Activated CD4-positive, alpha-beta T cell treated with anti-CD3 and anti-CD28 coated beads for 36 hours (primary cell): ENCODE data around the gene INSL6. TPM values are rescaled to one million over a fixed set of nuclear protein-coding genes. Genes with fewer than 3 reads are reported as not detected.

Source experiments
- ATAC-seq: fragments of 200-7000 bp; cut with Tn5 transposase; one replicate; pipeline ENCODE4 v1.10.0; 2021; ENCODE audit warnings: mild to moderate bottlenecking, moderate library complexity
- CTCF ChIA-PET: fragments of 350-600 bp; sonication (Branson Sonifier 250); formaldehyde crosslinking; loops from one replicate; lab custom pipeline; 2021; ENCODE audit warnings: antibody characterized with exemption; lab: Charles Lee
- POLR2A ChIA-PET: fragments of 350-600 bp; sonication (Branson Sonifier 250); formaldehyde crosslinking; loops from one replicate; lab custom pipeline; 2021; ENCODE audit warnings: antibody characterized with exemption, inconsistent platforms; lab: Charles Lee
- DNase-seq: peaks from one replicate; pipeline ENCODE4 v3.0.0-alpha.2; 2020
- H3K27ac Mint-ChIP-seq: one replicate; pipeline ENCODE4 v1.8.0; 2021; ENCODE audit warnings: mixed read lengths
- H3K27me3 Mint-ChIP-seq: one replicate; pipeline ENCODE4 v1.8.0; 2021; ENCODE audit warnings: mixed read lengths
- H3K36me3 Mint-ChIP-seq: one replicate; pipeline ENCODE4 v1.8.0; 2021; ENCODE audit warnings: low read depth, mixed read lengths
- H3K4me1 Mint-ChIP-seq: one replicate; pipeline ENCODE4 v1.8.0; 2021; ENCODE audit warnings: mixed read lengths
- H3K4me3 Mint-ChIP-seq: one replicate; pipeline ENCODE4 v1.8.0; 2021; ENCODE audit warnings: mild to moderate bottlenecking, moderate library complexity, mixed read lengths
- H3K9me3 Mint-ChIP-seq: one replicate; pipeline ENCODE4 v1.8.0; 2021; ENCODE audit warnings: low read depth, mixed read lengths
- intact Hi-C, 2 experiments: fragments of 100-400 bp; cut with DNase I in 1 of 2; cut with micrococcal nuclease in 1 of 2; formaldehyde crosslinking; loops; one replicate each; pipeline versions ENCODE4 v1.14.2 to v1.15.1; 2022 to 2024; cut with DNase I, micrococcal nuclease
- total RNA-seq, 2 experiments: library from RNA; stranded (reverse); gene quantifications; one replicate each; pipeline ENCODE4 v1.2.3, GENCODE V29; 2021

INSL6 gene, protein sequence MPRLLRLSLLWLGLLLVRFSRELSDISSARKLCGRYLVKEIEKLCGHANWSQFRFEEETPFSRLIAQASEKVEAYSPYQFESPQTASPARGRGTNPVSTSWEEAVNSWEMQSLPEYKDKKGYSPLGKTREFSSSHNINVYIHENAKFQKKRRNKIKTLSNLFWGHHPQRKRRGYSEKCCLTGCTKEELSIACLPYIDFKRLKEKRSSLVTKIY
- not detected for total RNA-seq

DNA sequence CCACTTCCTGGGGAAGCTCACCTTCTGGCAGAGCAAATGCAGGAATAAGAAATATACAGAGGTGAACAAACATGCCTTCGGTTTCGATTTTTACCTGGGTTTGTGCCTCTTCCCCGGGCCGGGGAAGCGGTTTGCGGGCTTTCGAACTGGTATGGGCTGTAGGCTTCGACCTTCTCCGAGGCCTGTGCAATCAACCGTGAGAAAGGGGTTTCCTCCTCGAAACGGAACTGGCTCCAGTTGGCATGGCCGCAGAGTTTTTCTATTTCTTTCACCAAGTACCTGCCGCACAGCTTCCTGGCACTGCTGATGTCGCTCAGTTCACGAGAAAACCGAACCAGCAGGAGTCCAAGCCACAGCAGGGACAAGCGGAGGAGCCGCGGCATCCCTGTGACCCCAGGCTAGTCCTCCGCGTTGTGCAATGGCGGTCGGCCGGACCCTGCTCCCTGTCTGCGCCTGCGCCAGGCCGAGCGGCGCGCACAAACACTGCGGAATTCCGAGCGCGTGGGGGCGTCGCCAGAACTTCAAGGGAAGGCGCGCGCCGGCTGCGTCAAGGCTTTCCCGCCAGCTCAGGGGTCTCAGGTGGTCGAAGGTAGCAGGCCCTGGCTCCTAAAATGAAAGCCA, at the start of gene INSL6:
INSL6 (minus strand) TSS at position 420 of the 621 bp plus-strand sequence; CDS start at position 383, 37 bp downstream.
- ChIA-PET POLR2A (interaction anchor here (0.7 kb wide), 1 partner anchor 274 kb away, joined by 5 read pairs; no protein-coding TSS in a partner anchor), CTCF (interaction anchor here (0.5 to 3.9 kb wide), 22 partner anchors 9 to 842 kb away, joined by 3 to 34 read pairs (median 4); partner anchors contain the start of genes CD274 and INSL4)
- ATAC-seq (no peak), DNase-seq (no peak)
- Mint-ChIP-seq H3K4me3 (no peak within 1 kb of the TSS), H3K36me3 (no peaks in the 10 kb centered on the region), H3K4me1 (peaks cover 17% of the 10 kb centered on the region), H3K27ac (no peak within 1 kb of the TSS), H3K9me3 (no peaks in the 10 kb centered on the region), H3K27me3 (no peaks in the 10 kb centered on the region)
- intact Hi-C loops, result loop anchor here (5.0 to 10.0 kb wide), 2 partner anchors 423 to 431 kb away; no protein-coding TSS in a partner anchor

DNA sequence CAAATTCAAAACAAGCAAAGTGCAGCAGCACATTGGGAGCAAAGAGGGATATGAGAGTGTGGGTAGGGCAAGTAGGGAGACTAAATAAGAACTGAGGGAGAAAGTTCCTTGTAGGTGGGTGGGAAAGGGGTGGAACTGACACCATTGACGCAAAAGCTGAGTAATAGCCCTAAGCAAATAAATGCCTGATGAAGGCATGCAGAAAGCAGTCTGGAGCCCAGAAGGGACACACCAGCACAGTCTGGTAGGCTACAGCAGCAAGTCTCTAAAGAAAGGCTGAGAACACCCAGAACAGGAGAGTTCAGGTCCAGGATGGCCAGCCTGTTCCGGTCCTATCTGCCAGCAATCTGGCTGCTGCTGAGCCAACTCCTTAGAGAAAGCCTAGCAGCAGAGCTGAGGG, 45.8 kb upstream of the INSL6 start, which contains the start of gene INSL4:
INSL4 (plus strand) TSS at position 208 of the 400 bp plus-strand sequence; CDS start at position 313, 105 bp downstream.
- no peaks in the 10 kb centered on the region for H3K36me3 Mint-ChIP-seq
- H3K4me3 Mint-ChIP-seq, result no peak within 1 kb of the TSS
- DNase-seq (no peak), ATAC-seq (no peak)
- ChIA-PET CTCF (interaction anchor here (0.6 to 1.1 kb wide), 2 partner anchors 45 to 47 kb away, joined by 3 read pairs; no protein-coding TSS in a partner anchor), POLR2A (no interaction called here)
- no peaks in the 10 kb centered on the region for H3K9me3 Mint-ChIP-seq
- intact Hi-C loops, result no loop called here
- H3K27me3 Mint-ChIP-seq, result no peaks in the 10 kb centered on the region
- H3K27ac Mint-ChIP-seq, result no peak within 1 kb of the TSS
- no peaks in the 10 kb centered on the region for H3K4me1 Mint-ChIP-seq

DNA sequence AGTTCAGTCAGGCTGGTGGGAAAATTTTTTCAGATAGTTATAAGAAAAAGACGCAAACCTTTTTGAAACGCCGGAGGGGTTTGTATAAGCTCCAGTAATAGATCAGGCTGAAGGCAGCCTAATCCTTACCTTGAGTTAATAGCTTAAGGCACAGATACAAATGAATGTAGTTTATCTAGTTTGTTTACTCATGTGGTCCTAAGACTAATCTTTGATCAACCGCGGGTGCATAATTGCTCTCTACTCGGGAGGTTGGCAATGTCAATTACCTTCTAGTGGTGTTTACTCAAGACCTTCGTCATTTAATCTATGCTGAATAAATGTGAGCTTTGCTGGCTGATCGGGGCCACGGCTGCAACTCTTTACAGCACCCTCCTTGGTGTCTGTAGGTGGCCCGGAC, 45.1 kb upstream of the INSL6 start:
- ATAC-seq, result no peak
- no peaks in the 10 kb centered on the region for H3K9me3 Mint-ChIP-seq
- H3K4me3 Mint-ChIP-seq, result no peak overlapping the region
- ChIA-PET CTCF (no interaction called here), POLR2A (no interaction called here)
- no peaks in the 10 kb centered on the region for H3K4me1 Mint-ChIP-seq
- no peaks in the 10 kb centered on the region for H3K36me3 Mint-ChIP-seq
- no peak overlapping the region for H3K27ac Mint-ChIP-seq
- no peaks in the 10 kb centered on the region for H3K27me3 Mint-ChIP-seq
- intact Hi-C loops, result no loop called here
- no peak for DNase-seq

DNA sequence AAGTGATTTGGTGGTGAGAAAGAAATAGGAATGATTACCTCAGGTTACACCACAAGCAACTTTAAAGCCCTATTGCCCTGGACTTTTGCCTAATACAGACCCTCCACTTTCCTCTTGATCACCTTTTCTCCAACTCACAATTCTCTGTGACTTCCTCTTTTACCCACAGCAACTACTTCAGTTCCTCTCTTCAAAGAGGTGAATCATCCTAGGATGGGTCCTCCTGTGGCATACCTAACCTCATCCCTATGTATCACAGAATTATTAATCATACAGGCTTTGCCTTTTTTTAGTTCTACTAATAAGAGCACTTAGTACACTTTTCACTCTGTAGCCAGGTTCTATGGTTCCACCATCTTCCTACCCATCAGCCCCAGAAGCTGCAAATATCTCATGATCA, 19.6 kb upstream of the INSL6 start:
- POLR2A ChIA-PET, result no interaction called here
- H3K36me3 Mint-ChIP-seq, result no peaks in the 10 kb centered on the region
- ATAC-seq, result peak; percentile 57
- H3K27me3 Mint-ChIP-seq, result no peaks in the 10 kb centered on the region
- intact Hi-C loops, result no loop called here
- H3K27ac Mint-ChIP-seq, result no peak overlapping the region
- peaks cover 5% of the 10 kb centered on the region for H3K9me3 Mint-ChIP-seq
- CTCF ChIA-PET, result no interaction called here
- peaks cover 6% of the 10 kb centered on the region for H3K4me1 Mint-ChIP-seq
- no peak for DNase-seq
- no peak overlapping the region for H3K4me3 Mint-ChIP-seq

DNA sequence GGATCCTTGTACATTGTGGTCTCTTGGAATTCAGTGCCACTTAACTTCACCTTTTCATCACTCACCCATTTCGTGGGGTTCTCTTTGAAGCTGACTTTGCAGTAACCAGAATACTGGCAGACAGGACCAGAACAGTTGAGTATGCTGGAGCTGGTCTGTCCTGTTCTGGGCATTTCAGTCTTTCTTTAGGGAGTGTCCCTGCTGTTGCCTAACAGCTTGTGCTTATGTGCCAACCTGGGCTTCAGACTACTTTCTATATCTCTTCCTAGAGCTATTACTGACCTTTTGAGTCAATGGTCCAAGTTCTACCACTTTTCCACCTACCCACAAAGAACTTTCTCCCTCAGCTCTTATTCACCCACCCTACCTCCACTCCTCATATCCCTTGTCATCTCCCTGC, 10.0 kb upstream of the INSL6 start:
- intact Hi-C loops, result no loop called here
- Mint-ChIP-seq H3K9me3 (no peaks in the 10 kb centered on the region), H3K36me3 (no peaks in the 10 kb centered on the region), H3K4me1 (no peaks in the 10 kb centered on the region), H3K27me3 (peaks cover 2% of the 10 kb centered on the region), H3K4me3 (no peak overlapping the region), H3K27ac (no peak overlapping the region)
- POLR2A ChIA-PET, result no interaction called here
- no peak for ATAC-seq
- DNase-seq, result no peak
- CTCF ChIA-PET, result interaction anchor here (0.9 to 1.7 kb wide), 3 partner anchors 9 to 405 kb away, joined by 3 to 6 read pairs (median 4); no protein-coding TSS in a partner anchor

DNA sequence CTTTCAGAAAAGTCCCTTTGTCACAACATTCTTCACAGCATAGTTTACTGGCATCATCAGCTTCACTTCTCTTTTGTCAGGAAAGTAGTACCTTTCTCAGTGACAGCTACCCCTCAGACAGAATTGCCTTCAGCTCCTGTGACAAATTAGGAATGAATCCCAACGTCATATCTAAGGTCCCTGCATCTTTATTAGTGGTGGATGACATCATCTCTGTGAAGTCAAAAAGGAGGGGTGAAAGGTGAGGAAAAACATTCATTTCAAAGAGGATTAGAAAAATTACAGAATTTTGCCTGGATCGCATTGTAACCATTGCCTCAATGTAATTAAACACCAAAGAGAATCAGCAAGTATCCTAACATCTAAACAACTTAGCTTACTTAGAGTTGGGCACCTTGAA, 7.9 kb upstream of the INSL6 start:
- Mint-ChIP-seq H3K27me3 (no peaks in the 10 kb centered on the region), H3K36me3 (no peaks in the 10 kb centered on the region), H3K4me3 (no peak overlapping the region), H3K9me3 (no peaks in the 10 kb centered on the region), H3K4me1 (no peaks in the 10 kb centered on the region), H3K27ac (no peak overlapping the region)
- intact Hi-C loops, result no loop called here
- ChIA-PET CTCF (interaction anchor here (1.2 kb wide), 1 partner anchor 402 kb away, joined by 3 read pairs; no protein-coding TSS in a partner anchor), POLR2A (no interaction called here)
- ATAC-seq, result no peak
- DNase-seq, result no peak

DNA sequence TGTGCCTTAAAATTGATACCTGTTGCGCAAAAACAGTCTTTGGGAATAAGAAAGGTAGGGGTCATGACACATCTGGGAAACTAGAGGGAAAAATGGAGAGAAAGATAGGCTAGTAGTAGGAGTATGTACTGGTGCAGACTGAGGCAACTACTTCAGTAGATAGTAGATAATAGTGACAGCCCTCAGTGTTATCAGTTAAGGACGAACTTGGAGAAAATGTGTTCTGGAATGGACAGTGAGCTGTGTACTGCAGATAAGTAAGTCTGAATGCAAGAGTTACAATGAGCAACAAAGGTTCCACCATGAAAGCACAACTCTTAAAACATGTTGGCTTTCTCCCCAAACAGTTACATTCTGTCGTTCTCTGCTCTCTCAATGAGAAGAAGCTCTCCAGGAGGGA, 6.5 kb upstream of the INSL6 start:
- Mint-ChIP-seq H3K9me3 (no peaks in the 10 kb centered on the region), H3K4me3 (no peak overlapping the region), H3K27me3 (no peaks in the 10 kb centered on the region), H3K4me1 (peaks cover 2% of the 10 kb centered on the region), H3K27ac (no peak overlapping the region), H3K36me3 (no peaks in the 10 kb centered on the region)
- CTCF ChIA-PET, result interaction anchor here (1.2 kb wide), 1 partner anchor 403 kb away, joined by 3 read pairs; no protein-coding TSS in a partner anchor
- POLR2A ChIA-PET, result no interaction called here
- no peak for DNase-seq
- ATAC-seq, result no peak
- intact Hi-C loops, result no loop called here

DNA sequence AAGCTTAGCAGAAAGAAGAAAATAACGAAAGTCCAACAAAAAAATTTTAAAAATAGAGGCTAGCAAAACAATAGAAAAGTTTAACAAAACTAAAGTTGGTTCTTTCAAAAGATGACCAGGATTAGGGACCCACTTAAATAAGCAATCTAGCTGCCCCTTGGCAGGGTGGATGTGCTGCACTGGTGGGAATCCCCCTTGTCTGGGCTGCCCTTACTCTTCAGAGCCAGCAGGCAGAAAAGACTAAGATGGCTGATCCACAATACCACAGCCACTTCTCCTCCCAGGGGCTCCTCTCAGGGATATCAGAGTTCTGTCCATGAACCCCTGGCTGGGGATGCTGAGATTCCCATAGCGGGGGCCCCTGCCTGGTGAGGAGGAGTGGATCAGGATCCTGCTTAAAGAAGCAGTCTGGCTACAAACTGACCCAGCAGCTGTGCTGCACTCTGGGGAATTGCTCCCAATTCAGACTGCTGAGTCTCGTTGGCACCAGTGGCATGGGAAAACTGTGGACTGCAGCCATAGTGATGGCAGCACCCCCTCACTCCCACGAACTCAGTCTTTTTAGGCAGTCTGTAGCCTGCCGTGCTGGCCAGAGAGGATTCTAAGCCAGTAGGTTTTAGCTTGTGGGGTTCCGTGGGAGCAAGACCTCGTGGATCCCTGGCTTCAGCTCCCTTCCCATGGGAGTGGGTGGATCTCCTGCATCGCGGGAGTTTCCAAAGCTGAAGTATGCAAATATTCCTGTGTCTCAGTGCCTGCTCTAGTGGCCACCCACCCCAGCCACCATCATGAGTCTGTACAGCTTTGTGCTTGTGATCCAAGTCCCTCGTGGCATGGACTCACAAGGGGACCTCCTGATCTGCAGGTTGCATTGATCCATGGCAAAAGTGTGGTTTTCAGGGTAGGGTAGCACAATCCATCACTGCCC, 2.9 kb upstream of the INSL6 start:
- no peak for ATAC-seq
- no peaks in the 10 kb centered on the region for H3K27me3 Mint-ChIP-seq
- intact Hi-C loops, result loop anchor here (5.0 to 10.0 kb wide), 2 partner anchors 426 to 434 kb away; no protein-coding TSS in a partner anchor
- no peaks in the 10 kb centered on the region for H3K9me3 Mint-ChIP-seq
- H3K36me3 Mint-ChIP-seq, result no peaks in the 10 kb centered on the region
- no peak overlapping the region for H3K4me3 Mint-ChIP-seq
- no peak overlapping the region for H3K27ac Mint-ChIP-seq
- CTCF ChIA-PET, result interaction anchor here (0.6 to 3.9 kb wide), 9 partner anchors 23 to 412 kb away, joined by 3 to 34 read pairs (median 3); no protein-coding TSS in a partner anchor
- peaks cover 15% of the 10 kb centered on the region for H3K4me1 Mint-ChIP-seq
- POLR2A ChIA-PET, result no interaction called here
- DNase-seq, result no peak

DNA sequence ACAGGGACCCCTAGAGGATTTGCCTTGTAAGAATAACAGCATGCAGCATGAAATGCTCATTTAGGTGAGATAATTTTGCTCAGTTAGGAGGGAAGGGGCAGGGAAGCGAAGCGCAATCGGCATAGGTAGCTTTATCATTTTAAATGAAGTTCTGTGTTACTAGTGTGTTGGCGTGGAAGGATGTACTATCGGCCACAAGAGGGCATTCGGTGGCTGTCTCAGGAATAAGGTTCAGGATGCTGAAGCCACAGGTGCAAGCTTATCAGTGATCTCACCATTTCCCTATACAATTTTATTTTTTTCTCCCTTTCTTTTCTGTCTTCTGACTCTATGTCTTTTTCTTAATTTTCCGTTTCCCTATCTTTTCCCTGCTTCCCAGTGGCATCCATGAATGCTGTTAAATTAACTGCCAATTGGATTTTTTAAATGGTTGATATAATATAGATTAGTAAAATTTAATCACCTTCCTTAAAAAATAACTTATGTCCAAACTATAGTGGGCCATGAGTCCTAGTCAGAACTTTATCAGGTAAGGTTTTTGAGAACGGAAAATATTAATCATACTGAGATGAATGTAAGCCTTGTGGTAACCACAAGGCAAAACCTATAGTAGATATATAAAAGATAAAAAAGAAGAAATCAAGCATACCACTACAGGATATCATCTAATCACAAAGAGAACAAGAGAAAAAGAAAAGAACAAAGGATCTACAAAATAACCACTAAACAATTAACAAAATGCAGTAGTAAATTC, 1.2 kb upstream of the INSL6 start:
- H3K9me3 Mint-ChIP-seq, result no peaks in the 10 kb centered on the region
- DNase-seq (peak; percentile 75), ATAC-seq (peak; percentile 84)
- CTCF ChIA-PET, result interaction anchor here (0.6 to 3.9 kb wide), 36 partner anchors 8 to 579 kb away, joined by 3 to 34 read pairs (median 4); partner anchors contain the start of genes CD274, INSL4 and PLGRKT
- H3K27me3 Mint-ChIP-seq, result no peaks in the 10 kb centered on the region
- POLR2A ChIA-PET, result interaction anchor here (0.6 kb wide), 1 partner anchor 118 kb away, joined by 6 read pairs; the partner anchor contains the start of gene RLN2
- intact Hi-C loops, result loop anchor here (1.0 to 10.0 kb wide), 6 partner anchors 239 to 432 kb away; no protein-coding TSS in a partner anchor
- H3K27ac Mint-ChIP-seq, result no peak overlapping the region
- H3K4me1 Mint-ChIP-seq, result peaks cover 17% of the 10 kb centered on the region
- no peaks in the 10 kb centered on the region for H3K36me3 Mint-ChIP-seq
- no peak overlapping the region for H3K4me3 Mint-ChIP-seq

DNA sequence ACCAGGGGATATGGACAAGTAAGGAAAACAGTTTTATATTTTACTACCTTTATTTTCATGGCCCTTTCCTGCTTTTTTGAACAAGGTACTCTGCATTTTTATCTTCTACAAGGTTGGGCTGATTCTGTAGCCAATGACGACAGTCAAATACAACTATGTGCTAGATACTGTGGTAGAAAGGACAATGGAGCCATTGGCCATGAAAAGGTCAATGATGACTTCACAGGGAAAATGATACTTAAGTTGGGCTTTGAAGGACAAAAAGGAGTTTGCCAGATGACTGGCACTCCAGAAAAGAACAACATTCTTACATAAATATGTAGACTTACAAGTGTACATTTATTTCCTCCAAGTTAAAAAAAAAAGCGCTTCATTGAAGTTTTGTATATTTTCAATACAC, 663 bp downstream of the INSL6 start:
- no peak overlapping the region for H3K27ac Mint-ChIP-seq
- intact Hi-C loops, result loop anchor here (5.0 to 10.0 kb wide), 2 partner anchors 422 to 430 kb away; no protein-coding TSS in a partner anchor
- no peaks in the 10 kb centered on the region for H3K9me3 Mint-ChIP-seq
- H3K36me3 Mint-ChIP-seq, result no peaks in the 10 kb centered on the region
- H3K4me3 Mint-ChIP-seq, result no peak overlapping the region
- ATAC-seq, result no peak
- H3K27me3 Mint-ChIP-seq, result no peaks in the 10 kb centered on the region
- DNase-seq, result no peak
- CTCF ChIA-PET, result interaction anchor here (0.5 to 3.9 kb wide), 6 partner anchors 63 to 433 kb away, joined by 3 to 34 read pairs (median 4); no protein-coding TSS in a partner anchor
- peaks cover 17% of the 10 kb centered on the region for H3K4me1 Mint-ChIP-seq
- POLR2A ChIA-PET, result interaction anchor here (0.7 kb wide), 1 partner anchor 274 kb away, joined by 5 read pairs; no protein-coding TSS in a partner anchor
